ENCODE measurements around the gene GK. TPM values are rescaled to one million over a fixed set of nuclear protein-coding genes. Genes with fewer than 3 reads are reported as not detected.
A peak's percentile ranks its signal among the peaks of the same experiment; 100 is the strongest.

Gene GK
- total RNA-seq, 4 donors from 2014 or later = 2.8 to 10.6 (median 6.4) TPM

GRCh38 chrX:30712214-30712613 is 59.0 kb downstream of the GK start:
- intact Hi-C loops (cut with DNase I; ENCODE audit: low total_unique reads) = loop anchor here (10.0 kb wide), 1 partner anchor 147 kb away; no protein-coding TSS in a partner anchor
- WGBS, 2 donors = 80 to 100% methylated on average over 1 of the region's 1 CpG
- TF ChIP-seq, protein P1, sequence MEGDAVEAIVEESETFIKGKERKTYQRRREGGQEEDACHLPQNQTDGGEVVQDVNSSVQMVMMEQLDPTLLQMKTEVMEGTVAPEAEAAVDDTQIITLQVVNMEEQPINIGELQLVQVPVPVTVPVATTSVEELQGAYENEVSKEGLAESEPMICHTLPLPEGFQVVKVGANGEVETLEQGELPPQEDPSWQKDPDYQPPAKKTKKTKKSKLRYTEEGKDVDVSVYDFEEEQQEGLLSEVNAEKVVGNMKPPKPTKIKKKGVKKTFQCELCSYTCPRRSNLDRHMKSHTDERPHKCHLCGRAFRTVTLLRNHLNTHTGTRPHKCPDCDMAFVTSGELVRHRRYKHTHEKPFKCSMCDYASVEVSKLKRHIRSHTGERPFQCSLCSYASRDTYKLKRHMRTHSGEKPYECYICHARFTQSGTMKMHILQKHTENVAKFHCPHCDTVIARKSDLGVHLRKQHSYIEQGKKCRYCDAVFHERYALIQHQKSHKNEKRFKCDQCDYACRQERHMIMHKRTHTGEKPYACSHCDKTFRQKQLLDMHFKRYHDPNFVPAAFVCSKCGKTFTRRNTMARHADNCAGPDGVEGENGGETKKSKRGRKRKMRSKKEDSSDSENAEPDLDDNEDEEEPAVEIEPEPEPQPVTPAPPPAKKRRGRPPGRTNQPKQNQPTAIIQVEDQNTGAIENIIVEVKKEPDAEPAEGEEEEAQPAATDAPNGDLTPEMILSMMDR (IDR thresholded peaks at IDR 0.05) = no peak
- no peak for TF ChIP-seq POLR2A (IDR thresholded peaks at IDR 0.05)
- H3K4me3 ChIP-seq (ENCODE audit: low read depth, poor library complexity, severe bottlenecking) = no peak overlapping the region
- no peak for DNase-seq (ENCODE audit: low spot score in 2 of 2)

DNA sequence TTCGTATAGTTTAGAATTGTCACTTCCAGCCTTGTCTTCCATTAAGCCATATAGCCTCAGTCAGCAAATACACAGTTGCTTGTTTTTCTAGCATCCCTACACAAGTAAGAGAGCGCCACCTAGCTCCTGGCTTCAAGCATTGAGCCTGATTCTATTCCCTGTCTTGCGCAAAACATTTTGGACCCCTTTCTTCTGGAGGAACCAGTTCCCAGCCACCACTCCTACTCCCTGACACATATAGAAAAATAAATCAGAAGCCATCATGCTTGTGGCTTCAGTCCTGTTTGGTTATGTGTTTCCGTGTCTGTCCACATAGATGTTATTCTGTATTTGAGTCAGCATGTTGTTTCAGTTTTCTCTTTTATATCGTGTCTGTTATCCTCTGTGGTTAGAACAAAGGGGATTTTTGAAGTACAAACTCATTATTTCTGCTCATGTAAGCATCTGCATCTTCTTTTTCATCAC is 59.9 kb downstream of the GK start:
- WGBS, 2 donors = 39 to 44% methylated on average over 5 of the region's 5 CpGs
- DNase-seq (ENCODE audit: low spot score in 2 of 2) = peak in 1 of 2 donors; percentile 34
- TF ChIP-seq, protein P1 (IDR thresholded peaks at IDR 0.05) = no peak
- no peak for TF ChIP-seq POLR2A (IDR thresholded peaks at IDR 0.05)
- intact Hi-C loops (cut with DNase I; ENCODE audit: low total_unique reads) = loop anchor here (10.0 kb wide), 1 partner anchor 148 kb away; no protein-coding TSS in a partner anchor
- no peak overlapping the region for H3K4me3 ChIP-seq (ENCODE audit: low read depth, poor library complexity, severe bottlenecking)

- DNase-seq (ENCODE audit: low spot score in 2 of 2) = no peak
- 97 to 100% methylated on average over 1 of the region's 1 CpG for WGBS, 2 donors
- no peak for TF ChIP-seq POLR2A (IDR thresholded peaks at IDR 0.05)
- TF ChIP-seq, protein P1 (IDR thresholded peaks at IDR 0.05) = no peak
- no peak overlapping the region for H3K4me3 ChIP-seq (ENCODE audit: low read depth, poor library complexity, severe bottlenecking)
- intact Hi-C loops (cut with DNase I; ENCODE audit: low total_unique reads) = loop anchor here (10.0 kb wide), 1 partner anchor 149 kb away; no protein-coding TSS in a partner anchor
Measured at GRCh38 chrX:30714138-30714537, 60.9 kb downstream of the GK start.

DNA sequence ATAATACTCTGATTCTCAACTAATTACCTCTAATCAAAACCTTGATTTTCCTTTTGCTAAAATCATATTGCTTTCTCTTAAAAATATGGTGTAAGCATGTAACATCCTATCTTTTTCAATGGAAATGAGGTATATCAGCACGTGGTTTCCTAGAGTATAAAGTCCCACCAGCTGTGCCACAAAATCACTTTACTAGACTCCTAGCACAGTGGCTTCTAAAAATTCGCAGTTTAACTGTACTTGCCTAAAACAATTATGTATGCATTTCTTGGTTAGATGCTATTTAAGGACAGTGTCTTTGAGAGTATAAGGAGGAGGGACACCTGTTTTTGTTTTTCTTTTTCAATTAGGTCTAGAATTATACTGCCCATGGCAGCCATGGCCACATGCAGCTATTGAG is 62.8 kb downstream of the GK start:
- no peak for DNase-seq (ENCODE audit: low spot score in 2 of 2)
- intact Hi-C loops (cut with DNase I; ENCODE audit: low total_unique reads) = loop anchor here (10.0 kb wide), 1 partner anchor 151 kb away; no protein-coding TSS in a partner anchor
- no peak overlapping the region for H3K4me3 ChIP-seq (ENCODE audit: low read depth, poor library complexity, severe bottlenecking)
- TF ChIP-seq POLR2A (IDR thresholded peaks at IDR 0.05) = no peak
- TF ChIP-seq, protein P1 (IDR thresholded peaks at IDR 0.05) = no peak
- WGBS, 2 donors = 58 to 90% methylated on average over 2 of the region's 2 CpGs

- no peak for DNase-seq (ENCODE audit: low spot score in 2 of 2)
- 72 to 74% methylated on average over 17 of the region's 17 CpGs for WGBS, 2 donors
- TF ChIP-seq, protein P1 (IDR thresholded peaks at IDR 0.05) = no peak
- no peak for TF ChIP-seq POLR2A (IDR thresholded peaks at IDR 0.05)
- intact Hi-C loops (cut with DNase I; ENCODE audit: low total_unique reads) = no loop called here
- H3K4me3 ChIP-seq (ENCODE audit: low read depth, poor library complexity, severe bottlenecking) = no peak overlapping the region
Measured at GRCh38 chrX:30733852-30734660, 80.8 kb downstream of the GK start.
